IMR-90 (cell line): Measurements from ENCODE around the gene BRSK1. TPM values are rescaled to one million over a fixed set of nuclear protein-coding genes. Genes with fewer than 3 reads are reported as not detected.

Source experiments
- ATAC-seq: fragments of 200-7000 bp; cut with Tn5 transposase; 2 replicates; pipeline ENCODE4 v1.9.1; 2020; ENCODE audit warnings: low read depth, mild to moderate bottlenecking, moderate library complexity
- Bru-seq: library from RNA; stranded (reverse); fragments of 400-500 nt; gene quantifications from one replicate; lab custom pipeline; 2021; lab: Mats Ljungman, UMichigan
- BruChase-seq, 2 experiments: library from RNA; stranded (reverse); fragments of 400-500 nt; gene quantifications; one replicate each; lab custom pipeline; 2021; lab: Mats Ljungman, UMichigan
- BruUV-seq: library from RNA; stranded (reverse); fragments of 400-500 nt; replicated peaks from 2 replicates; lab custom pipeline; 2021; lab: Mats Ljungman, UMichigan
- CTCF ChIA-PET: fragments of 300-600 bp; formaldehyde crosslinking; extraction: SDS; loops from one replicate; lab custom pipeline; 2021; ENCODE audit warnings: antibody characterized with exemption; lab: Yijun Ruan, JAX
- POLR2A ChIA-PET: fragments of 300-600 bp; sonication (Branson Sonifier 250); formaldehyde crosslinking; loops from one replicate; lab custom pipeline; 2022; ENCODE audit warnings: antibody characterized with exemption; ENCODE audit not compliant: unreplicated experiment; lab: Charles Lee
- DNase-seq: peaks from one replicate; pipeline ENCODE4 v3.0.0; 2013
- H2AFZ ChIP-seq: replicated peaks from 2 replicates; pipeline ENCODE3; 2013; ENCODE audit warnings: low read length, mild to moderate bottlenecking; ENCODE audit not compliant: poor library complexity
- H2AK5ac ChIP-seq: 2 replicates; pipeline ENCODE4 v1.6.1; 2013; ENCODE audit warnings: low read depth, low read length, inconsistent platforms
- H2AK9ac ChIP-seq: replicated peaks from 2 replicates; pipeline ENCODE3; 2013; ENCODE audit warnings: mild to moderate bottlenecking, low read depth, low read length, moderate library complexity; ENCODE audit not compliant: poor library complexity
- H2BK120ac ChIP-seq: 2 replicates; pipeline ENCODE4 v1.6.1; 2013; ENCODE audit warnings: low read depth, low read length, inconsistent platforms
- H2BK15ac ChIP-seq: 3 replicates; pipeline ENCODE4 v1.6.1; 2013; ENCODE audit warnings: low read depth, low read length, inconsistent platforms
- H2BK20ac ChIP-seq: 2 replicates; pipeline ENCODE4 v1.6.1; 2013; ENCODE audit warnings: low read depth, mild to moderate bottlenecking, inconsistent platforms, low read length, moderate library complexity
- H2BK5ac ChIP-seq: 2 replicates; pipeline ENCODE4 v1.6.1; 2013; ENCODE audit warnings: mild to moderate bottlenecking, low read depth, low read length, inconsistent platforms; ENCODE audit not compliant: poor library complexity, severe bottlenecking
- H3K14ac ChIP-seq: replicated peaks from 2 replicates; pipeline ENCODE4 v1.6.1; 2013; ENCODE audit warnings: low read depth, low read length, inconsistent platforms
- H3K18ac ChIP-seq: 2 replicates; pipeline ENCODE4 v1.6.1; 2013; ENCODE audit warnings: low read depth, low read length, control low read depth
- H3K23ac ChIP-seq: 2 replicates; pipeline ENCODE4 v1.6.1; 2013; ENCODE audit warnings: low read depth, low read length, inconsistent platforms
- H3K27ac ChIP-seq: 2 replicates; pipeline ENCODE4 v1.5.1; 2013; ENCODE audit warnings: mild to moderate bottlenecking, control low read depth, low read length; ENCODE audit not compliant: insufficient read depth
- H3K27me3 ChIP-seq: 2 replicates; pipeline ENCODE4 v1.6.1; 2013; ENCODE audit warnings: low read length; ENCODE audit not compliant: control insufficient read depth, insufficient read depth
- H3K36me3 ChIP-seq: 2 replicates; pipeline ENCODE4 v1.6.1; 2013; ENCODE audit warnings: low read length, mixed read lengths; ENCODE audit not compliant: control insufficient read depth, insufficient read depth
- H3K4ac ChIP-seq: 2 replicates; pipeline ENCODE4 v1.6.1; 2013; ENCODE audit warnings: low read depth, low read length, inconsistent platforms
- H3K4me1 ChIP-seq: 2 replicates; pipeline ENCODE4 v1.6.1; 2013; ENCODE audit warnings: low read length, mixed read lengths; ENCODE audit not compliant: control insufficient read depth, insufficient read depth
- H3K4me2 ChIP-seq: 2 replicates; pipeline ENCODE4 v1.6.1; 2013; ENCODE audit warnings: low read depth, mild to moderate bottlenecking, control low read depth, low read length, moderate library complexity
- H3K4me3 ChIP-seq: 2 replicates; pipeline ENCODE4 v1.5.1; 2013; ENCODE audit warnings: low read depth, mild to moderate bottlenecking, control low read depth, low read length, moderate library complexity; ENCODE audit not compliant: insufficient read depth
- H3K56ac ChIP-seq: 2 replicates; pipeline ENCODE4 v1.6.1; 2013; ENCODE audit warnings: low read length, inconsistent platforms; ENCODE audit not compliant: insufficient read depth; ENCODE audit errors: extremely low read depth
- H3K79me1 ChIP-seq, 2 experiments: 2 replicates each; pipeline ENCODE4 v1.6.1; 2013; ENCODE audit warnings: low read length in 2 of 2, inconsistent platforms in 1 of 2, low read depth in 1 of 2
- H3K9ac ChIP-seq: 2 replicates; pipeline ENCODE4 v1.6.1; 2013; ENCODE audit warnings: low read depth, low read length, control low read depth
- H3K9me1 ChIP-seq: 2 replicates; pipeline ENCODE4 v1.6.1; 2013; ENCODE audit warnings: low read length, inconsistent platforms; ENCODE audit not compliant: insufficient read depth
- H3K9me3 ChIP-seq: 2 replicates; pipeline ENCODE4 v1.6.1; 2013; ENCODE audit warnings: low read length; ENCODE audit not compliant: control insufficient read depth, insufficient read depth
- H4K20me1 ChIP-seq: 2 replicates; pipeline ENCODE4 v1.6.1; 2013; ENCODE audit warnings: low read length, inconsistent platforms; ENCODE audit not compliant: insufficient read depth
- H4K5ac ChIP-seq: 2 replicates; pipeline ENCODE4 v1.6.1; 2013; ENCODE audit warnings: mild to moderate bottlenecking, low read depth, low read length, control low read depth
- H4K8ac ChIP-seq, 2 experiments: 2 replicates each; pipeline ENCODE4 v1.6.1; 2013; ENCODE audit warnings: low read depth in 2 of 2, low read length in 2 of 2, control low read depth in 1 of 2, inconsistent platforms in 1 of 2
- H4K91ac ChIP-seq: 2 replicates; pipeline ENCODE4 v1.6.1; 2013; ENCODE audit warnings: low read depth, low read length, inconsistent platforms; ENCODE audit not compliant: insufficient read depth
- MAZ ChIP-seq: IDR thresholded peaks from 2 replicates; pipeline ENCODE4 v1.6.1; 2012; ENCODE audit warnings: low read depth, mild to moderate bottlenecking, low read length, improper control_type of control experiment, moderate library complexity, borderline replicate concordance
- RCOR1 ChIP-seq: IDR thresholded peaks from 2 replicates; pipeline ENCODE4 v1.6.1; 2012; ENCODE audit warnings: mild to moderate bottlenecking, low read length, improper control_type of control experiment; ENCODE audit not compliant: insufficient replicate concordance
- WGBS, 2 experiments: methylation state at CpG; one replicate each; pipeline versions ENCODE4 v1.1.5 to v1.1.7; 2013; ENCODE audit warnings: missing lambda C conversion rate in 2 of 2; ENCODE audit not compliant: insufficient read length in 1 of 2; ENCODE audit errors: extremely low coverage in 2 of 2; 5-methylcytosine and 5-hydroxymethylcytosine counted together
- dilution Hi-C: fragments of 300-500 bp; cut with HindIII; formaldehyde crosslinking; loops from one replicate; pipeline ENCODE4 v1.14.3; 2018; ENCODE audit warnings: low sequenced_read_pairs; ENCODE audit not compliant: unreplicated experiment
- in situ Hi-C: fragments of 300-500 bp; cut with MboI; formaldehyde crosslinking; loops from 3 replicates; pipeline ENCODE4 v1.14.3; 2019; ENCODE audit warnings: low sequenced_read_pairs, inconsistent platforms, mixed read lengths
- intact Hi-C: fragments of 100-400 bp; cut with micrococcal nuclease; formaldehyde crosslinking; loops from 2 replicates; pipeline ENCODE4 v1.10.0; 2022
- long read RNA-seq: library from polyadenylated mRNA; unstranded; transcript quantifications from one replicate; pipeline ENCODE4 v2.0.0, GENCODE V29; 2021; ENCODE audit not compliant: unreplicated experiment
- polyA plus RNA-seq, 3 experiments: library from polyadenylated mRNA; depleted of rRNA; stranded (reverse); fragments of >200 nt; gene quantifications; 2 replicates each; pipeline ENCODE4 v1.2.3, GENCODE V29; 2012; ENCODE audit warnings: low replicate concordance in 1 of 3
- total RNA-seq: library from RNA; depleted of rRNA; stranded (reverse); fragments of >200 nt; gene quantifications from 2 replicates; pipeline ENCODE4 v1.2.3, GENCODE V29; 2012; rRNA removed

Gene BRSK1
- 1.9 and 2.5 TPM in 2 replicates for total RNA-seq
- polyA plus RNA-seq (2012; rRNA removed): 22.3 and 31.1 TPM in 2 replicates
- 12.9 and 43.9 TPM in 2 replicates for polyA plus RNA-seq (2012; cell fraction: cytosol; rRNA removed)
- polyA plus RNA-seq (2012; cell fraction: nucleus; rRNA removed; ENCODE audit: low replicate concordance): 101 and 104 TPM in 2 replicates
- Bru-seq, nascent RNA: percentile 54 among the genes with signal in this experiment
- BruChase-seq, experiment 1, labeled RNA remaining after a 6-hour chase: percentile 58 among the genes with signal in this experiment
- BruChase-seq, experiment 2, labeled RNA remaining after a 2-hour chase: percentile 51 among the genes with signal in this experiment
- long read RNA-seq, partial matches to known transcripts: 0 of 3 reads
- long read RNA-seq, other reads (novel, unspliced or antisense): 3 of 3 reads

- peak within 1 kb of the TSS; percentile 91 for H2AFZ ChIP-seq
- no peak within 1 kb of the TSS for H2BK20ac ChIP-seq
- H3K18ac ChIP-seq: no peak within 1 kb of the TSS
- H3K4me2 ChIP-seq: peak within 1 kb of the TSS; percentile 78
- peak within 1 kb of the TSS; percentile 88 for H3K4ac ChIP-seq
- peak within 1 kb of the TSS; percentile 73; the same call in 1 of the 3 replicates for H2BK15ac ChIP-seq
- H2AK5ac ChIP-seq: peak within 1 kb of the TSS; percentile 83
- peak within 1 kb of the TSS; percentile 24 for H3K27ac ChIP-seq
- peak within 1 kb of the TSS; percentile 52 for H2BK120ac ChIP-seq
- ATAC-seq (peak; percentile 43), DNase-seq (peak; percentile 61)
- H3K4me1 ChIP-seq: peaks cover 21% of the 10 kb centered on the region
- peak within 1 kb of the TSS; percentile 31 for H4K5ac ChIP-seq
- peak within 1 kb of the TSS; percentile 10 for H2BK5ac ChIP-seq
- BruUV-seq: no TSS peak
- H3K9ac ChIP-seq: peak within 1 kb of the TSS; percentile 79
- peaks cover 3 to 42% of the 10 kb centered on the region in 2 experiments; a peak in 3 of 4 replicates for H3K79me1 ChIP-seq
- no peak for TF ChIP-seq RCOR1
- peak; percentile 92 for TF ChIP-seq MAZ
- no peak within 1 kb of the TSS for H3K56ac ChIP-seq
- H3K14ac ChIP-seq: peak within 1 kb of the TSS; percentile 83
- peak within 1 kb of the TSS; percentile 58 for H3K4me3 ChIP-seq
- peak within 1 kb of the TSS; percentile 77 to 90; a peak in 3 of 4 replicates for H4K8ac ChIP-seq
- H3K9me1 ChIP-seq: peaks cover 12% of the 10 kb centered on the region
- ChIA-PET POLR2A (no interaction called here), CTCF (no interaction called here)
- H2AK9ac ChIP-seq: peak within 1 kb of the TSS; percentile 77
- no peaks in the 10 kb centered on the region for H3K9me3 ChIP-seq
- H4K91ac ChIP-seq: peak within 1 kb of the TSS; percentile 63
- no peaks in the 10 kb centered on the region for H3K27me3 ChIP-seq
- intact Hi-C loops: loop anchor here (5.0 kb wide), 2 partner anchors 104 to 1126 kb away; partner anchors contain the start of genes LENG1 and RPL28
- no peaks in the 10 kb centered on the region for H4K20me1 ChIP-seq
- WGBS, 2 experiments: 33% methylated on average over 4 of the region's 44 CpGs; no CpG with 5 or more reads in 1 of the 2 experiments
- in situ Hi-C loops: loop anchor here (25.0 kb wide), 1 partner anchor 354 kb away; the partner anchor contains the start of genes CCDC106, ZNF580 and ZNF581
- H3K36me3 ChIP-seq: peaks cover 9% of the 10 kb centered on the region
- peak within 1 kb of the TSS; percentile 69 for H3K23ac ChIP-seq
- dilution Hi-C loops: no loop called here
Observed at GRCh38 chr19:55283548-55284377, at the start of gene BRSK1. BRSK1 (plus strand) TSS chr19:55283997; CDS start chr19:55284443, 446 bp downstream.
